ENCODE results near the gene DUOX1.

GRCh38 chr15:45110256-45110820, 19.5 kb upstream of the DUOX1 start:
- TF ChIP-seq CTCF (conservative IDR thresholded peaks at IDR 0.05) (no peak), EZH2 (IDR thresholded peaks at IDR 0.05; ENCODE audit: low read depth) (no peak)

Data from PC-9 (cell line).